OCI-LY7 (cell line): ENCODE data around the gene SMAD5. TPM values are rescaled to one million over a fixed set of nuclear protein-coding genes. Genes with fewer than 3 reads are reported as not detected.

ENCODE experiments used
- BruUV-seq: library from RNA; stranded (reverse); fragments of 400-500 nt; replicated peaks from 2 replicates; lab custom pipeline; 2021; lab: Mats Ljungman, UMichigan
- CTCF ChIA-PET: fragments of 300-600 bp; sonication (Branson Sonifier 250); formaldehyde crosslinking; loops from one replicate; lab custom pipeline; 2022; ENCODE audit warnings: antibody characterized with exemption; ENCODE audit not compliant: unreplicated experiment; lab: Charles Lee
- POLR2A ChIA-PET: fragments of 300-600 bp; sonication (Branson Sonifier 250); formaldehyde crosslinking; loops from one replicate; lab custom pipeline; 2022; ENCODE audit warnings: antibody characterized with exemption; lab: Charles Lee
- DNase-seq: peaks from one replicate; pipeline ENCODE4 v3.0.0-alpha.2; 2015; ENCODE audit warnings: low spot score
- H2AFZ ChIP-seq: fragments of 200-600 bp; sonication (generic), shearing (Covaris generic); 2 replicates; pipeline ENCODE4 v1.6.1; 2014; ENCODE audit warnings: mild to moderate bottlenecking, antibody characterized with exemption, low read length, moderate library complexity
- H3K27ac ChIP-seq: fragments of 200-600 bp; sonication (generic); 2 replicates; pipeline ENCODE4 v1.5.1; 2014; ENCODE audit warnings: mixed run types, low read depth, mild to moderate bottlenecking, moderate library complexity, low read length, inconsistent platforms; ENCODE audit not compliant: poor library complexity, severe bottlenecking
- H3K36me3 ChIP-seq: fragments of 200-600 bp; sonication (generic); 2 replicates; pipeline ENCODE4 v1.6.1; 2014; ENCODE audit warnings: mild to moderate bottlenecking, antibody characterized with exemption, low read length, moderate library complexity, mixed read lengths; ENCODE audit not compliant: insufficient read depth
- H3K4me1 ChIP-seq: fragments of 200-600 bp; sonication (generic); 2 replicates; pipeline ENCODE4 v1.5.1; 2014; ENCODE audit warnings: mild to moderate bottlenecking, low read length; ENCODE audit not compliant: insufficient read depth, poor library complexity, severe bottlenecking
- H3K4me2 ChIP-seq: fragments of 200-600 bp; sonication (generic); 2 replicates; pipeline ENCODE4 v1.6.1; 2014; ENCODE audit warnings: mild to moderate bottlenecking, low read length
- H3K4me3 ChIP-seq: fragments of 200-600 bp; sonication (generic); 2 replicates; pipeline ENCODE4 v1.5.1; 2014; ENCODE audit warnings: mild to moderate bottlenecking, low read depth, low read length; ENCODE audit not compliant: poor library complexity, severe bottlenecking
- H3K79me2 ChIP-seq: fragments of 200-600 bp; sonication (generic); 2 replicates; pipeline ENCODE4 v1.6.1; 2016; ENCODE audit warnings: low read depth, mild to moderate bottlenecking, low read length, moderate library complexity, mixed read lengths; ENCODE audit not compliant: insufficient read depth
- H3K9me2 ChIP-seq: fragments of 200-600 bp; sonication (generic); 2 replicates; pipeline ENCODE4 v1.6.1; 2016; ENCODE audit warnings: mild to moderate bottlenecking, low read length, mixed read lengths; ENCODE audit not compliant: insufficient read depth
- H3K9me3 ChIP-seq: fragments of 200-600 bp; sonication (generic); 2 replicates; pipeline ENCODE4 v1.6.1; 2014; ENCODE audit warnings: mild to moderate bottlenecking, mixed run types, low read length, mixed read lengths
- H4K20me1 ChIP-seq: fragments of 200-600 bp; sonication (generic); 2 replicates; pipeline ENCODE4 v1.6.1; 2014; ENCODE audit warnings: mild to moderate bottlenecking, antibody characterized with exemption, low read length, moderate library complexity, mixed read lengths; ENCODE audit not compliant: insufficient read depth
- EZH2phosphoT487 ChIP-seq: fragments of 200-600 bp; sonication (generic); IDR thresholded peaks from 2 replicates; pipeline ENCODE4 v1.6.1; 2018; ENCODE audit warnings: low read depth, borderline replicate concordance, mild to moderate bottlenecking, mixed run types, antibody characterized with exemption, low read length, moderate library complexity, mixed read lengths
- intact Hi-C: fragments of 100-400 bp; cut with micrococcal nuclease; formaldehyde crosslinking; loops from one replicate; pipeline ENCODE4 v1.10.0; 2022; ENCODE audit not compliant: unreplicated experiment
- total RNA-seq, 2 experiments: library from RNA; depleted of rRNA in 1 of 2; stranded (reverse); fragments of >200 nt in 1 of 2; shearing (Covaris generic) in 1 of 2; gene quantifications; 2 replicates each; pipeline ENCODE4 v1.2.3, GENCODE V29; 2014 to 2022
- TF ChIP-seq, protein P1 (sequence below): fragments of 200-600 bp; sonication (generic); conservative IDR thresholded peaks from 2 replicates; pipeline ENCODE4 v1.5.1; 2014; ENCODE audit warnings: mild to moderate bottlenecking, antibody characterized with exemption, low read length, moderate library complexity, mixed read lengths

SMAD5 gene
- total RNA-seq, 2 experiments from 2014 or later: 32.9 to 94.5 TPM

DNA sequence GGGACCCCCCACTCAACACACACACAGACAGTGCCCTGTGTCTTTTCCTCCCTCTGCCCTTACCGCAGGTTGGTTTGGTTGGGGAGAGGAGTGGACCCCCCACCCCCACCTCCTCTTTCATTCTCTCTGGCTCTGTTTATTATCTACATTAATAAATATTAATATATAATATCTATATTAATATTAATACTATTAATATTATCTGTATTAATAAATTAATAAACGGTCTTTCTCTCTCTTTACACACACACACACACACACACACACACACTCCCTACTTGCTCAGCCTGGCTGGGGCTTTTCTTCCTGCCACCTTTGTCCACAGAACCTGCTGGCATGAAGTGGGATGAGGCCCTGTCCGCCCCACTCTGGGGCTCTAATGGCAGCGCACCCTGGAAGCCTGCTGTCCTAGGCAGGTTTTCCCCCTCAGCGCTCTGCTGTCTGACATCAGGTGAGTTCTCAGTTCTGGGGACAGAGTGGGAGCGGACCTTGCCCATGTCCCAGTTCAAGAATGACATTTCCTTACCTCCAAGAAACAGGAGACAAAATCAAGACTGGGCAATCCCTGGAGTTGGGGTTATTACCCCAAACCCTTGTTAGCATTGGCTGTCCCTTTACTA, 70.8 kb downstream of the SMAD5 start:
- no TSS peak for BruUV-seq
- DNase-seq: no peak
- H3K4me1 ChIP-seq: no peaks in the 10 kb centered on the region
- no peaks in the 10 kb centered on the region for H3K9me2 ChIP-seq
- H3K4me3 ChIP-seq: no peak overlapping the region
- intact Hi-C loops: no loop called here
- H3K4me2 ChIP-seq: no peak overlapping the region
- POLR2A ChIA-PET: interaction anchor here (0.5 kb wide), 1 partner anchor 100 kb away, joined by 3 read pairs; no protein-coding TSS in a partner anchor
- TF ChIP-seq EZH2phosphoT487: no peak
- CTCF ChIA-PET: no interaction called here
- no peaks in the 10 kb centered on the region for H3K9me3 ChIP-seq
- no peaks in the 10 kb centered on the region for H3K79me2 ChIP-seq
- H3K36me3 ChIP-seq: no peaks in the 10 kb centered on the region
- no peak overlapping the region for H3K27ac ChIP-seq
- H4K20me1 ChIP-seq: no peaks in the 10 kb centered on the region
- H2AFZ ChIP-seq: no peak overlapping the region

DNA sequence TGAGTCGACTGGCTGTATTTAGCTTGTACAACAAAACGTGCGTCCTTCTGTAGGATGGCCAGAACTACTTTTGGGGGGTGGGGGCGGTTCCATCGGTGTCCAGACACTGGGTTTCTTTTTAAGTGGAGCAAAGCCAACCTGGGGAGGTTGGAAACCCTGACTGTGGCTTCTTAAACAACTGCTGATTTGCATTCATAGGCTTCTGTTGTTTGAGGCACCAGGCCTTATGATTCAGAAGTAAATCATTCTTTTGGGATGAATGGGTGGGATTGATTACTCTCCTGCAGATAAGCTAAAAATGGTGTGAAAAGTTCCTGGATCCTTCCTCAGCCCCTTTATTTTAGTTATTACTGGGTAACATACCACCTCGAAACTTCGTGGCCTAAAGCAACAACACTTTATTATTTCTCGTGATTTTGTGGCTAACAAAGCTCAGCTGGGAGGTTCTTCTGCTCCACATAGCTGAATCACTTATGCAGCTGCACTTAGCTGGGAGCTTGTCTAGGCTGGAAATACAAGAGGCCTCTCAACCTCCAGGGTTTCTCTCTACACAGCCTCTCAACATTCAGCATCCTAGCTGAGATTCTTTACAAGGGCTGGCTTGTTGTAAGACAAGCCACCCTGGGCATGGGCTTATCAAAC, 72.5 kb downstream of the SMAD5 start:
- TF ChIP-seq, protein P1, sequence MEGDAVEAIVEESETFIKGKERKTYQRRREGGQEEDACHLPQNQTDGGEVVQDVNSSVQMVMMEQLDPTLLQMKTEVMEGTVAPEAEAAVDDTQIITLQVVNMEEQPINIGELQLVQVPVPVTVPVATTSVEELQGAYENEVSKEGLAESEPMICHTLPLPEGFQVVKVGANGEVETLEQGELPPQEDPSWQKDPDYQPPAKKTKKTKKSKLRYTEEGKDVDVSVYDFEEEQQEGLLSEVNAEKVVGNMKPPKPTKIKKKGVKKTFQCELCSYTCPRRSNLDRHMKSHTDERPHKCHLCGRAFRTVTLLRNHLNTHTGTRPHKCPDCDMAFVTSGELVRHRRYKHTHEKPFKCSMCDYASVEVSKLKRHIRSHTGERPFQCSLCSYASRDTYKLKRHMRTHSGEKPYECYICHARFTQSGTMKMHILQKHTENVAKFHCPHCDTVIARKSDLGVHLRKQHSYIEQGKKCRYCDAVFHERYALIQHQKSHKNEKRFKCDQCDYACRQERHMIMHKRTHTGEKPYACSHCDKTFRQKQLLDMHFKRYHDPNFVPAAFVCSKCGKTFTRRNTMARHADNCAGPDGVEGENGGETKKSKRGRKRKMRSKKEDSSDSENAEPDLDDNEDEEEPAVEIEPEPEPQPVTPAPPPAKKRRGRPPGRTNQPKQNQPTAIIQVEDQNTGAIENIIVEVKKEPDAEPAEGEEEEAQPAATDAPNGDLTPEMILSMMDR: no peak
- TF ChIP-seq EZH2phosphoT487: no peak
- POLR2A ChIA-PET: interaction anchor here (0.5 to 0.6 kb wide), 3 partner anchors 28 to 278 kb away, joined by 3 read pairs; no protein-coding TSS in a partner anchor
- Histone ChIP-seq H3K4me2 (no peak overlapping the region), H2AFZ (no peak overlapping the region), H3K4me1 (no peaks in the 10 kb centered on the region), H3K27ac (no peak overlapping the region), H4K20me1 (no peaks in the 10 kb centered on the region), H3K36me3 (no peaks in the 10 kb centered on the region), H3K79me2 (no peaks in the 10 kb centered on the region), H3K4me3 (no peak overlapping the region), H3K9me2 (no peaks in the 10 kb centered on the region), H3K9me3 (no peaks in the 10 kb centered on the region)
- no peak for DNase-seq
- CTCF ChIA-PET: no interaction called here
- intact Hi-C loops: no loop called here
- BruUV-seq: no TSS peak

DNA sequence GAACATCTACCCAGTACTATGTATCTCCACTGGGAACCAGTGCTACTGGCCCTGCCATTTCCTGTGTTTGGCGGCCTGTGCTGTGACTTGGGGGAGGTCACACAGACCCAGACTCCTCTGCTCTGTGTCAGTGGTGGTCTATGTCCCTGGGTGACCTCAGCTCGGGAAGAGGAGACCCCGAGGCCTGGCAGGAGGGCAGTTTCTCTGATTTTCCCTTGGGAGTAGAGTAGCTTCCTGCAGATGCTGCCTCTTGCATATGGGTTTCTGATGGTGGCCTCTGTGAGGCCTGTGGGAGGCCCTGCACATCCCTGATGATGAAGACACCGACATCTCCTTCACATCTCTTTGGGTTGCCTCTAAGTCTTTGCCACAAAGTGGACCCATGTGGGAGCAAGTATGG, 73.3 kb downstream of the SMAD5 start:
- H3K4me3 ChIP-seq: no peak overlapping the region
- POLR2A ChIA-PET: interaction anchor here (0.6 kb wide), 1 partner anchor 29 kb away, joined by 3 read pairs; no protein-coding TSS in a partner anchor
- CTCF ChIA-PET: no interaction called here
- H3K4me2 ChIP-seq: no peak overlapping the region
- H3K27ac ChIP-seq: no peak overlapping the region
- H3K36me3 ChIP-seq: no peaks in the 10 kb centered on the region
- DNase-seq: no peak
- H3K9me3 ChIP-seq: no peaks in the 10 kb centered on the region
- no TSS peak for BruUV-seq
- no peaks in the 10 kb centered on the region for H4K20me1 ChIP-seq
- no peaks in the 10 kb centered on the region for H3K4me1 ChIP-seq
- no peaks in the 10 kb centered on the region for H3K9me2 ChIP-seq
- TF ChIP-seq EZH2phosphoT487: no peak
- TF ChIP-seq, protein P1: no peak
- no peak overlapping the region for H2AFZ ChIP-seq
- no peaks in the 10 kb centered on the region for H3K79me2 ChIP-seq
- intact Hi-C loops: no loop called here
